ENCODE measurements around the gene CLEC5A.

DNA sequence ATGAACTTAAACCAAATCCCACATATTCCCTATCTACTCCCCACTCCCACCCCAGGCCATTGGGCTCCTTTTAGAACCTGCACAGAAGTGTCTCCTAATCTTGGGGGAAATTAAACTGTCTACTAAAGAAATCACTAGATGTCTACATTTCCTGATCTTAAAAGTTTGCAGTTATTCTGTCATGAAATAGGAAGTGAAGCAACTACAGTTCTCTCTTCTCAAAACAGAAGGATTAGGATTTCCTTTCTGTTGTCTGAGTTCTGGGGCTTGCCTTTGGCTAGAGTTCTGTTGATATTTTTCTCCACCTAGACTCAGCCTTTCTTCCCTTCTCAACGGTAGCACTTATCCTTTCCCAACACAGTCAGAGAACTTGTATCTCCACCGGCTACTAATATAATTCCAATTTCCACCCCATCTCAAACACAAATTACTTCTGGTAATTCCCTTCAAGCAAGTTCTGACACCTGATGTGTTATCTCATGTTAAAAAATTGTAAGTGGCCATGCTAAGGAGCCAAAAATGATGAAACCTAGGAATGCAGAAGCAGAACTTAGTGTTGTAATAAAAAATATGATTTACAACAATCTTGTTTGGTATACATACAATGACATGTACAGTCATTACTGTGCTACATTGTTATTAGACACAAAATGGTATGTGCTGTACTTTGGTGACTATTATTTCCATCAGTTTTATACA lies 18.5 kb downstream of the CLEC5A start:
- no peak for TF ChIP-seq EZH2 (IDR thresholded peaks at IDR 0.05; ENCODE audit: low read length)
- TF ChIP-seq CTCF (optimal IDR thresholded peaks at IDR 0.05 in 1 of 3, IDR thresholded peaks at IDR 0.05 in 1 of 3, conservative IDR thresholded peaks at IDR 0.05 in 1 of 3; ENCODE audit: extremely low read depth in 1 of 3, insufficient read depth in 2 of 3, low read length in 3 of 3), result no peak
